ENCODE data around the gene FIZ1. TPM values are rescaled to one million over a fixed set of nuclear protein-coding genes. Genes with fewer than 3 reads are reported as not detected.
A peak's percentile ranks its signal among the peaks of the same experiment; 100 is the strongest.
"Not testable (repeated sequence)": the region's sequence is repeated elsewhere in the genome, so short reads cannot be mapped to it uniquely, and the experiment has no call there.

The FIZ1 gene
- polyA plus RNA-seq, 12 donors: 9.2 to 16.3 (median 11.0) TPM; not detected in 1

DNA sequence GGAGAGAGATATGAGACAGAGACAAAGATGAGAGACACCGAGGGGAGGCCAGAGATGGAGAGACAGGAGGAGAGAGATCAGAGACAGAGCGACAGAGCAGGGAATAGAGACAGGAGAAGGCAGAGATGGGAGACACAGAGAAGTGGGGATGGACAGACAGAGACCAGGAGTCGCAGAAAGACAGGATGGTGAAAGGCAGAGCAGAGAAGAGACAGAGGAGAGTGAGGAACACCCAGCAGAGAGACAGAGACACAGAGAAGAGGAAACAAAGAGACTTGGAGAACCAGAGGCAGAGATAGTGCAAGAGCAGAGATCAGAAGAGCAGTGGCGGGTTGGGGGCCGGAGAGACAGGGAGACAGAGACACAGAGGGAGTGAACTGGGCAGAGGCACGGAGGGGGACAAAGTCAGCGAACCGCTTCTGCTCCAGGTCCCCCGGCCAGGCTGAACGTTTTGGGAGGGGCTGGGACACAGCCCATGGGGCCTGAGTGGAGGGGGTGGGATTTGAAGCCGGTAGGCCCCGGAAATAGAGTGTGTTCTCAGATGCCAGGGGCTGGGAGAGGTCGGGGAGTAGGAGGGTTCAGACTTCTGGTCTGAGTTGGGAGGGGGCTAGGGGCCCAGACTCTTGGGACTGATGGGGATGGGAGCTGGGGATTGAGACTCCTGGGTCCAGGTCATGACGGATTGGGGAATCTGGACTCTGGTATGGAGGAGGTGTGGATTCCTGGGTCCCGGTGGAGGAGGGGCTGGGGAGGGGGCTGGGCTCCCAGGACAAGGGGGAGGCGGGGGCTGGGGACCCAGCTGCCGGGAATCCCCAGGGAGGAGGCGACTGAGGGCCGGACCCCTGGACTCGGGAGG, 19.3 kb downstream of the FIZ1 start:
- peak; percentile 54 for DNase-seq

DNA sequence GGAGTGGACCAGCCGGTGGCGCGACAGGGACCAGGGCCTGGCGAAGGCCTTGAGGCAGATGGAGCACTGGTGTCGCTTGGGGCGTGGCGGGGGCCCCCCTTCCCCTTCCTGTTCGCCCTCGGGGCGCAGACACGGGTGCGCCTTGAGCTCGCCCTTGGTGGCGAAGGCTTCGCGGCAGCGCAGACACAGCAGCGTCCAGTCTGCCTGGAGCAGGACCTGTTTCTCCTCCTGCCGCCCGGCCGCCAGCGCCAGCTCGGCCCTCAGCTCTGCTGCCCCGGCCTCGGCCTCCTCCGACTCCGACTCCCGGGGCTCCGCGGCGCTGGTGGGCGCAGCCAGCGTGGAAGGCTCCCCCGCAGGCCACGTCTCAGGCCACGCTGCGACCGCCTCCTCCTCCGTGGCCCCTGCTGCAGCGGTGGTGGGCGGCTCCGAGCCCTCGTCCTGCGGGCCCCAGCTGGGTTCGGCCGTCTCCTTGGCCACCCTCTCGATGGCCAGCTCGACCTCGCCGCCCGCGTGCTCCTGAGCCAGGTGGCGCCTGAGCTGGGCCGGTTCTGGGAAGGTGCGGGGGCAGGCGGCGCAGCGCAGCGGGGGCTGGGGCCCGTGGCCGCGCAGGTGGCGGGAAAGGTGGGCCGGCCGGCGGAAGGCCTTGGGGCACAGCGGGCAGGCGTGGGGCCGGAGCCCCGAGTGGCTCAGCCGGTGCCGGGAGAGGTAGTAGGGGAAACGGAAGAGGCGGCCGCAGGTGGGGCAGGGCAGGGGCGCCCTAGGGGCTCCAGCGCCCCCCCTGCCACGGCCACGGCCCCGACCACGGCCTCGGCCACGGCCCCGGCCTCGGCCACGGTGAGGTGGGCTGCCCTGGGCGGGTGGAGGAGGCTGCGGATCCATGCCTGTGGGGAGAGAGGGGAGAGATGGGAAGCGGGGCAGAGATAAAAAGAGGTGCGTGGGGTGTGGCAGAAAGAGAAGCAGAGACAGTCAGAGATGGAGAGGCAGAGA, 20.3 kb downstream of the FIZ1 start:
- DNase-seq: no peak

DNA sequence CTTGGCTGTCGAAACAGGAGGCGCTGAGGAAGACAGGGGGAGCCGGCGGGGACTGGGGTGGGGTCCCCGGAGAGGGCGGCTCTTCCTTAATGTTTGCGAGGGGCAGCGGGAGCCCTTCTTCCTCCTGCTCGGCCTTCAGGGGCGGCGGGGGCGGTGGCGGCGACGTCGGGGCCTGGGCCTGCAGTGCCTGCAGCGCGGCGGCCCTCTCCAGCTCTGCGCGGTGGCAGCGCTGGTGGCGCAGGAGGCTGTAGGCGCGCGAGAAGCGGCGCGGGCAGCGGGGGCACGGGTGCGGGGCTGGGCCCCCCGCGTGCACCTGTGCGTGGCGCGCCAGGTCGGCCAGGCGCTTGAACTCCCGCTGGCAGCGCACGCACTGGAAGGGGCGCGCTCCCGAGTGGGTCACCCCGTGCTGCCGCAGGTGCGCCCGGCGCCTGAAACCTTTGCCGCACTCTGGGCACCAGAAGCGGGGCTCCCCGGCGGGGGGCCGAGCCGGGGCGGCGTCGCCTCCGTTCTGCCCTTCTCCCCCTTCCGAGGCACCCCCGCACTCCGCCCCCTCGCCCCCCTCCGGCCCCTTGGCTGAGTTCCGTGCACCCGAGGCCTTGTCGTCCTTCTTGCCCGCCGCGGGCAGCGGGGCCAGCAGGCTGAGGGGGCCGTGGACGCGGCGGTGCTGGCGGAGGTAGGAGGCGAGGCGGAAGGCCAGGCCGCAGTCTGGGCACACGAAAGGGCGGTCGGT, 21.1 kb downstream of the FIZ1 start:
- DNase-seq: no peak

DNA sequence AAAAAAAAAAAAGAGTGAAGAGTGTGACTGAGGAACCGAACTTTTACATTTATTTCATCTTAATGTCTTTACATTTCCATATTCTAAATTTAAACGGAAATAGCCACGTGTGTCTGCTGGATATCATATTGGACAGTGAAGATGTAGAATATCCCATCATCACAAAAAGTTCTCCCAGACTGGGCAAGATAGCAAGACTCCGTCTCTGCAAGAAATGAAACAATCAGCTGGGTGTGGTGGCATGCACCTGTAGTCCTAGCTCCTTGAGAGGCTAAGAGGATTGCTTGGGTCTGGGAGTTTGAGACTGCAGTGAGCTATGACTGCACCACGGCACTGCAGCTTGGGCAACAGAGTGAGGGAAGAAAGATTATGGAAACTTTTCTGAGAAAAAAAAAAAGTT, 22.6 kb downstream of the FIZ1 start:
- no peak for DNase-seq

DNA sequence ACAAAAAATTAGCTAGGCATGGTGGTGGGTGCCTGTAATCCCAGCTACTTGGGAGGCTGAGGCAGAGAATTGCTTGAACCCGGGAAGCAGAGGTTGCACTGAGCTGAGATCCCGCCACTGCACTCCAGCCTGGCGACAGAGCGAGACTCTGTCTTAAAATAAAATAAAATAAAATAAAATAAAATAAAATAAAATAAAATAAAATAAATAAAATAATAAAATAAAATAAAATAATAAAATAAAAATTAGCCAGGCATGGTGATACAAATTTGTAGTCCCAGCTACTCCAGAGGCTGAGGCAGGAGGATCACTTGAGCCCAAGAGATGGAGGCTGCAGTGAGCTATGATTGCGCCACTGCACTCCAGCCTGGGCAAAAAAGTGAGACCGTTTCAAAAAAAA, 25.4 kb downstream of the FIZ1 start:
- not testable (repeated sequence) for DNase-seq

DNA sequence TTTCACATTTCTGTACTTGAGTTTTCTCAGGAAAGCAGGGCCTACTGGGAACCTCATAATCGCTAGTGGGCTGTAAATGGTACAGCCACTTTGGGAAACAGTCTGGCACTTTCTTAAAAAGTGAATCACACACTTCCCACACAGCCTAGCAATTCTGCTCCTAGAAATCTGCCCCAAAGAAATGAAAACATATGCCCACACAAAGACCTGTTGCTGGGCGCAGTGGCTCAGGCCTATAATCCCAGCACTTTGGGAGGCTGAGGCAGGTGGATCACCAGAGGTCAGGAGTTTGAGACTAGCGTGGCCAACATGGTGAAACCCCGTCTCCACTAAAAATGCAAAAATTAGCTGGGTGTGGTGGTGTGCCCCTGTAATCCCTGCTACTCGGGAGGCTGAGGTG, 29.8 kb downstream of the FIZ1 start:
- not testable (repeated sequence) for DNase-seq

DNA sequence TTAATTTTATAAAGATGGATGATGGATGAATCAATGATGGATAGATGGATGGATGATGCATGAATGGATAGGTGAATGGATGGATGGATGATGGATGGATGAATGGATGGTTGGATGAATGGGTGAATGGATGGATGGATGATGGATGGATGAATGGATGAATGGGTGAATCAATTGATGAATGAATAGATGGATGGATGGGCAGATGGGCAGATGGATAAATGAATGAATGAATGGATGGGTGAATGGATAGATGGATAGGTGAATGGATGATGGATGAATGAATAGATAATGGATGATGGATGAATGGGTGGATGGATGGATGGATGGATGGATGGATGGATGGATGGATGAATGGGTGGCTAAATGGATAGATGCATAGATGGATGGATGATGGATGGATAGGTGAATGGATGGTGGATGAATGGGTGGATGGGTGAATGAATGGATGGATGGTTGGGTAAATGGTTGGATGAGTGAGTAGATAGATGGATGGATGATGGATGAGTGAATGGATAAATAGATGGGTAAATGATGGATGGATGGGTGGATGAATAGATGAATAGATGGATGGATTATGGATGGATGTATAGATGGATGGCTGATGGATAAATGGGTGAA, 31.5 kb downstream of the FIZ1 start:
- no peak for DNase-seq

DNA sequence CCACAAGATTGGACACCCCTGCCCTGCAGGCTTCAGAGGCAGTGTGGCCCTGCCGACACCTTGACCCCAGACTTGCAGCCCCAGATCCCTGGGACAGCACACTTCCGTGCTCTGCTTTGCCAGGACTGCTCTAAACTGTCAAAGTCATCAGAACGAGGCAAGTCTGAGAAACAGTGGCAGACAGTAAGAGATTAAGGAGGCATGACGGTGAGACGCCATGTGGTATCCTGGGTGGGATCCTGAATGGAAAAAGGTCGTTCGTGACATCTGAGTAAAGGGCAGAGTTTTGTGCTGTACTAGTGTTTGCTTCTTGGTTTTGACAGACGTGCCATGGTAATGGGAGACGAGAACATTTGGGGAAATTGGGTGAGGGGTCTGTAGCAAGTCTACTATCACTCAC, 32.5 kb downstream of the FIZ1 start:
- no peak for DNase-seq

DNA sequence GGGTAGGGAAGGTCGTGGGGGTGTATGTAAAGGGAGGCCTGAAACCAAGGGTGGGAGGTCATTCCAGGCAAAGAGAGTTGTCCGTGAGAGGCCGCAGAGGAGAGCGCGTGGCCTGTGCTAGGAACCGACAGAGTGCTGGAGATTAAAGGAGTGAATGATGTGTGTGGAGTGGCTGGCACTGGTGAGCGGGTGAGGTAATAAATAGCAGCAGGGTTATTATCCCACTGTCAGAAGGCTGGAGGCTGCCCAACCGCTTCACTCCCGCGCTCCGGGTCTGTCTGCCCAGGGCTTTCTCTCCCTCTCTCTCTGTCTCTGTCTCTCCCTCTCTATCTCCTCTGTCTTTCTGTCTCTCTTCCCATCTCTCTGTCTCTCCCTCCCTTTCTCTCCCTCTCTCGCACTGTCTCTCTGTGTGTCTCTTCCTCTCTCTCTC, 36.0 kb downstream of the FIZ1 start:
- no peak for DNase-seq

DNA sequence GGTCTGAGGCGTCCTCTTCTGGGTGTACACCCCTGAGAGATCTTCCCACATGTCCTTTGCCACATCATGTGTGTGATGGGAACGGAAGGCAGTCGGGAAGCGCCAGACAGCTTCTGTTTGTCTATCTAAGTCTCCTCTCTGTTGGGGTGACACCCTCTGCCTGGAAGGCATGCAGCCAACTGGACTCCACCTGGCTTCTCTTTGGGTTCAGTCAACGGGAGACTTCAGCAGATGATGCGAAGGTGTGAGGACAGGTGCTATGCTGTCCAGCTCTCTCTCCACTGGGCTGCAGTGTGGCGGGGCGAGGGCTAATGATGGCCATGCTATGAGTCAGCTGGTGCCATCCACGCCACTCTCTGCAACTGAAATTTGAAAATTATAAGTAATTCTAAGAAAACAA, 39.6 kb downstream of the FIZ1 start:
- no peak for DNase-seq

DNA sequence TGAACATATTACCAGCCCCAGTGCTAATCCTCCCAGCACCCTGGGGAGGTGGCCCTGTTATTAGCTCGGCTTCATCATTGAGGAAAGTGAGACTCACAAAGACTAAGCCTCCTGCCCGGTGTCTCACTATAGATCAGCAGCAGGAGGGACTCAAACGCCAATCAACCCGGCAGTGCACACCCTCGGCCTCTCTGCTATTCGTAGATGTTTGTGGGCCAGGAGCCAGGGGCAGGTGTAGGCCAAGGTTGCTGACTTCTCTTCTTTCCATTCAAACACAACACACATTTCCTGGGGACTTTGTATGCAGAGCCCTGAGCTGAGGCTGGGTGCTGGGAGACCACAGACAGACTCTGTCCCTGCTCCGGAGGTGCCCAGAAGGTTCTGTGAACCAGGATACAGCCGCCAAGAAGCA, 44.6 kb downstream of the FIZ1 start:
- no peak for DNase-seq

DNA sequence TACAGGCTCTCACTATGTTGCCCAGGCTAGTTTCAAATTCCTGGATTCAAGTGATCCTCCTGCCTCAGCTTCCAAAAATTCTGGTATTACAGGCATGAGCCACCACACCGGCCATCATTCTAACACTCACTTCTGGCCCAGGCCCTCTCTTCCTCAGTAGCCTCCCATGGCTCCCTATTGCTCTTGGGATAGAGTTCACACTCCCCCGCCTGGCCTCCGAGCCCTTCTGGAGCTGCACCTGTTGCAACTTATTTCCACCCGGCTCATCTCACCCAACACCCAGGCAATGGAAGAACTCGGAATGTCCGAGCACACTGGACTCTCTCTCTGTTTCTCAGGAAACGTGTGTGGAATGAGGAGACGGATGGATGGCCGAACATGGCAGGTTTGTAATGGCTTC, 45.0 kb downstream of the FIZ1 start:
- no peak for DNase-seq

DNA sequence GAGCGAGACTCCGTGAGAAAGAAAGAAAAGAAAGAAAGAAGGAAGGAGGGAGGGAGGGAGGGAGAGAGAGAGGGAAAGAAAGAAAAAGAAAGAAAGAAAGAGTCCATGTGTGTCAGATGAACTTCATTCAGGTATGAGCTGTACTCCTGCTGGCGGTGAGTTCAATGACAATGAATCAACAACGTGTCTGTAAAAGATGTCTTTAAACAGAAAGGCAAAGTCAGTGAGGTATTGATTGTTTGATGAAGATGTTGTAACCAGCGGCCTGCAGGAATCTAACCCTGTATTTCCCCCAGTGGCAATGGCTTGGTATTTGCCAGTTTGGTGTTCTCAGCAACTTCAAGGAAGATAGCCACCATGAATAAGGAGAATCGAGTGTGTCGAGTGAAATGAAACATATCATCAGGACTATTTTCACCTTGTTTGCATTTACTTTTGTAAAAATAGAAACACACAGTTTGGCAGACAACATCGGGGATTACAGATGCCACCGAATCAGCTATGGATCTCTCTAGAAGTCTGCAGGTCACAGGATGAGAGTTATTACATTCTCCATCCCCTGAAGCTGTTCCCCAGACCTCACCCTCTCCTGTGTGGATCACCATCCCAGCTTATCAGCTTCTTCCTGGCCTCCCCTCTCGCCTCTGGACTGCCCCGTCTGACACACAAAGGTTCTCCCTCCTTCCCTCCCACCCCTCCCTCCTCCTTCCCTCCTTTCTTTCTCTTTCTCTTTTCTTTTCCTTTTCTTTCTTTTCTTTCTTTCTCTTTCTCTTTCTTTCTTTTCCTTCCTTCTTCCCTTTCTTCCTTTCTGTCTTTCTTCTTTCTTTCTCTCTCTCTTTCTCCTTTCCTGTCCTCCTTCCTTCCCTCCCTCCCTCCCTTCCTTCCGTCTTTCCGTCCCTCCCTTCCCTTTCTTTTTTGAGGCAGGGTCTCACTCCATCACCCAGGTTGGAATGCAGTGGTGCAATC, 45.8 kb downstream of the FIZ1 start:
- no peak for DNase-seq

DNA sequence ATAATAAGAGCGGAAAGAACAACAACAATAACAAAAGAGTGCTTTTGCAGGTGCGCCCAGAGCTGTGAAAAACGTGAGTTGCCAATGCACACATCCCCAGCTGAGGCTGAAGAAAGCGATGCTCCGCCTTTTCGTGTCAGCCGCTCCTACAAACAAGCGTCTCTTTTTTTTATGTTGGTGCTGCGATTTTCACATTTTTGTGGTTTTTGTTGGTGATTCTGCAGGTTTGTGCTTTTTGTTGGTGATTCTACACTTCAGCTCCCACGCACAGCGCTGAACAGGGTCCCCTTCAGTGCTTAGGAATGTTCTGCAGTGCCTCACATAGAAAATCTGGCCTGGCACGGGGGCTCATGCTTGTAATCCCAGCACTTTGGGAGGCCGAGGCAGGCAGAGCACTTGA, 46.7 kb downstream of the FIZ1 start:
- DNase-seq: no peak

DNA sequence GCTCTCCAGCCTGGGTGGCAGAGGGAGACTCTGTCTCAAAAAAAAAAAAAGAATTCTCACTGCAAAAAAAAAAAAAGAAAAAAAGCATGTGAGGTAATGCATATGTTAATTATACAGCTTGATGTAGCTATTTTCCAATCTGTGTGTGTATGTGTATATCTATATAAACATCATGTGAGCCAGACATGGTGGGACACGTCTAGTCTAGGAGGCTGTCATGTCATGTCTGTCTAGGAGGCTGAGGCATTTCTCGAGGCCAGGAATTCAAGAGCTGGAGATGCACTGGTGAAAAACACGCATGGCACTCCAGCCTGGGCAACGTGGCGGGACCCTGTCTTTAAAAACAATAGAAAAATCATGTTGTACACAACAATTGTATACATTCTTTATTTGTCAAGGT, 47.1 kb downstream of the FIZ1 start:
- DNase-seq: no peak

DNA sequence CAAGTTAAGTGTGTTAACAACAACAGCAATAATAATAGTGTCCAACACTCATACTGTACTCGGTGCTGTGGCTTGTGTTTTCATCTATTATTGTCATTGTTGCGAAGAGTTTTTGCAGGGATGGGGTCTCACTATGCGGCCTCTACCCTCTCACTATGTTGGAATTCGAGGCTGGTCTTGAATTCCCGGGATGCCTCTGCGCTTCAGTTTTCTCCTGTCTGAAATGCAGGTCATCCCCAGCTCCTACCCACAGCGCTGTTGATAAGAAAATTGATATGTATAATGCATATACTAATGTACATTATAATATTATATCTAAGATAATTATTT, 49.0 kb downstream of the FIZ1 start:
- no peak for DNase-seq

DNA sequence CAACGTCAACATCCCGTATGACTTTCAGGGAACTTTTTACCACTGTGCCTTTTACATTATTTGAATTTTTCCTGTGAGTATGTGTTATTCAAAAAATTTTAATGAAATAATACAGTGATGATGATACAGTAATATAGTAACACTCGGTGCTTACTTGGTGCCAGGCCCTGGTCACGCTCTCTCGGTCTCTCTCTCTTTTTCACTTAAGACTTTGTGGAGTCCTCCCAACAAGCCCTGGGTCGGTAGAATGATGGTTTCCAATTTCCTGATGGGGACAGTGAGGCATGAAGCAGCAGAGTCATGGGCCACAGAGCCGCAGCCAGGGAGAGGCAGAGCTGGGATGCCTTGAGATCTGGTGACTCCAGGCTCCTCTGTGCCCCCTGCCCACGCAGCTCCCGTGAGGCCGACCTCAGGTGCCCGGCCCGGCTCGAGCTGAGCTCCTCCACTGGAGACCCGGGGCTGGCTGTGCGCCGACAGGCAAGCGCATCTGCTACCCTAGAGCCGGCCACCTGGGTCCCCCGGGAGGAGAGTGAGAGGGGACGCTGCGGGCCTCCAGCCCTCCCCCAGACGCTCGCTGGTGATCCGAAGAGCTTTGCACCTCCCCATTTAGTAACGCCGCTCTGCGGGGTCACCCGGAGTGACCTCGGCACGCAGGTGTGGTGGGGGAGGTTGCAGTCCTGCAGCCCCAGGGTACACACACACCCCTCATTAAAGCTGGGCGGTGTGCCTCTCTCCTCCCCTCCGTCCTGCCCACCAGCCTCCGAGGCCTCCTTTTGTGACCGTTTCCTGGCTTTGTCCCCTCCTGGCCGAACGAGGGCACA, 49.6 kb downstream of the FIZ1 start:
- no peak for DNase-seq

DNA sequence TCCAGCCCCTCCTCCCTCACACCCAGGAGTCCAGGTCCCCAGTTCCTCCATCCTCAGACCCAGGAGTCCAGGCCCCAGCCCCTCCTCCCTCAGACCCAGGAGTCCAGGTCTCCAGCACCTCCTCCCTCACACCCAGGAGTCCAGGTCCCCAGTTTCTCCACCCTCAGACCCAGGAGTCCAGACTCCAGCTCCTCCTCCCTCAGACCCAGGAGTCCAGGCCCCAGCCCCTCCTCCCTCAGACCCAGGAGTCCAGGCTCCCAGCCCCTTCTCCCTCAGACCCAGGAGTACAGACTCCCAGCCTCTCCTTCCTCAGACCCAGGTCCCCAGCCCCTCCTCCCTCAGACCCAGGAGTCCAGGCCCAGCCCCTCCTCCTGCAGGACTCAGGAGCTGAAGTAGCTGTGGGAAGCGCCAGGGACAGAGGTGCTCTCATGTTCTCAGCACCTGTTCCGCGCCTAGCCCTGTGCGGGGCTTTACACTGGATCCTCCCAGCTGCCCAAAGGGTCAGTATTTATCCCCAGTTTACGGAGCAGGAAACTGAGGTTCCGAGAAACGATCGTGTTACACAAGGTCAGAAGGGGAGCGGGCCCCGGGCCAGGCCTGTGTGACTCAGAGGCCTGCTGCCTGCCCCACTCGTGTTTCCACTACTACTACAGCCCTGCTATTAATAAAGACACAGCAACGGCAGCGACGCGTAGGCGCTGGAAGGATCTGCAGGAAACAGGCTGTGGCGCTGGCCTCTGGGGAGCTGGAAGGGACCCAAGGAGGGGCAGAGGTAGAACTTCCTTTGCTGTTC, 52.3 kb downstream of the FIZ1 start:
- DNase-seq: no peak

DNA sequence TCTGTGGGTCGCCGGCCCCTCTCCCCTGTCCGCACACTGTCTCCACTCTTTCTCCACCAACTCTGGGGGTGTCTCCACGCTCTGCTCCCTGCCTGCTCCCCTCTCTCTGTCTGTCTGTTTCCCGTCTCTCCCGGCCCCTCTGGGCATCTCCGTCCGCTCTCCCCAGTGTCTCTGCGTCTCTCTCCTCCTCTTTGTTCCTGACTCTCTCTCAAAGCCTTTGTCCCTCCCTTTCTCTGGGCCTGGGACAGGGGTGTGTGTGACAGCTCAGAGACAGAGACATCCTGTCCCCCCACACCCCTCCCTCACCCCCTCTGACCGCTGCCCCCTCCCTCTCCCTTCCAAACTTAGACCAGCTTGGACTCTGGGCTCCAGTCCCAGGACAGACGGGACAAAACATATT, 53.3 kb downstream of the FIZ1 start:
- DNase-seq: no peak

All from muscle of arm (tissue), 12 donors.